ENCODE results near the gene FILIP1.

FILIP1 gene

DNA sequence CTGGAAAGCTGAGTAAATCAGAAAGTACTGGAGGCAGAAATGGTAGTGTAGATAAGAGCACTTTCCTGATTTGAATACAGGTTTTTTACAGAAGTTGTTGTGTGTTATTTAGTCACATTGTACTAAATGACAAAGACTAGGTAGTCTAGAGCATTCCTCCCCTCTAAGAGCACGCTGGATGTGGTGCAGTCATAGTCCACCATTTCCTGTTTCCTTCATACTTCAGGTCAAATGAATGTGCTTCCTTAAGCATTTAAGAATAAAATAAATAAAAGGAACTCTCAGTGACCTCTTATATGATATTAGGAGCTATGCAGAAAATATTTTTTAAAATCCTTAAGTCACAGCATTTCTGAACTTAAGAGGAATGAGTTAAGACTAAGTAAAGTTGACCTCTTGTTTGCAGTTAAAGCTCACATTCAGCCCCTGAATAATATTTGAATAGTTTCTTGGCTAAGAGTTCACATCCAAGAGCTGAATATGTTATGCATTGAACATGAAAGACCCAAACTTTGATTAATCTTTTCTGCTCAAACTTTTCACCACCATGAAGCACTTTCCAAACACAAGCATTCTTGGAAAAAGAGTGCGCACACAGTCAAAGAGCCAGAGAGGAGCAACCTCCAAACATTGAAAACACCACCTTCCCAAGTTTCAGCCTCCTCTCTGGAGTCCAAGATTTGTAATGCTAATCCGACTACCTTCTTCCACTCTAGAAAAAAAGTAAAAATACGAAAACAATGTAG lies 155.6 kb downstream of the FILIP1 start:
- no peak for DNase-seq (ENCODE audit: low spot score)

DNA sequence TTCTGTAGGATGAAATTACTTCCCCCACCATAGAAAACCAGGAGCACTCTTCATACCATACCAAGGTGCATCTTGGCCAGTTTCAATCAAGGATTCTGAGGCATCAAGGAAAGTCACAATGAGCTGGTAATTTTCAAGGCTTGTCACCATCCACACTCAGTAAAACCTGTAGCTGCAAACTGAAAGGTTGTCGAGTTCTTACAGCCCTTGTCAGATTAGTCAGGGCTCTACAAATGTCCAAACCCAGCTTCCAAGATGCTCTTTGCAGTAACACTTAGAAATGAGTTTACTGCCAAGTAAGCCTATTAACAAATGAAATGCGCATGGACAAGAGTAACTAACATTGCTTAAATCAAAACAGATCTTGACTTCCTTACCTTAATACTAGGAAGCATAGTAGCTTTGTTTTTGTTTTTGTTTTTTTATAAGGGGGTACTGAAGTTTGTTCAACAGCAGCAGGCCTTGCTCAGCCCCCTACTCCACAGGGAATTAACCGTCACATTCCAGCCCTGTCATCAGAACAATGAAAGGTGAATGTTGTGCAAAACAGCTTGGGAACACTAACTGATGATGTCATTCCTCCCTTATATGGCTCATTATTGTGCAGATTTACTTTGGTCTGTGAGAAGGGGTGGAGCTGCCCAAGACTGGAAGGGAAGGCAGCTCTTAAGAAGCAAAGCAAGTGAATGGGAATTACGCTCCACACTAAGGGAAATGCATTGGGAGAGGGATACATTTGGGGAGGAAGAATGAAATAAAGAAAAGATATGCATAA lies 159.1 kb downstream of the FILIP1 start:
- DNase-seq (ENCODE audit: low spot score): no peak

DNA sequence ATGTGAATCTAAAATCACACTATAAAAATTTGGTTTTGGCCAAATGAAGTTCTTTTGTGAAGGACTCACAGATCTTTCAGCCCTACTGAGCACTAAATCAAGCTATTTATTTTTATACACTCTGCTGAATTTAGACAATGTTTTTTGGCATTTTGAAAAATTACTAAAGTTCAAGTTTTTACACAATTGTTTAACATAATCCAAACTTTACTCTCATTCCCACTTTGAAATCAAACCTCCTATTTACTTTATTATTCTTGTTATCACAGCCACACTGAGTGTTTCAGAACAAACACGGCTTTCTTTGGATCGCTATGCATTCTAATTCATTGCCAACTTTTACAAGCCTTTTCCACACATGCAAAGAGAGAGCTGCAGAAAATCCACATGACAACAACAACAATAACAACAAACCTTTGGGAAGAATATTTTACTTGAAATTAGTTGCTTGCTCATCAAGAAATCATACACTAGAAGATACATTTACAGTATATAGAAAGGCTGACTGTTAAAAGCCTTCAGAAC lies 159.9 kb downstream of the FILIP1 start:
- DNase-seq (ENCODE audit: low spot score): no peak

DNA sequence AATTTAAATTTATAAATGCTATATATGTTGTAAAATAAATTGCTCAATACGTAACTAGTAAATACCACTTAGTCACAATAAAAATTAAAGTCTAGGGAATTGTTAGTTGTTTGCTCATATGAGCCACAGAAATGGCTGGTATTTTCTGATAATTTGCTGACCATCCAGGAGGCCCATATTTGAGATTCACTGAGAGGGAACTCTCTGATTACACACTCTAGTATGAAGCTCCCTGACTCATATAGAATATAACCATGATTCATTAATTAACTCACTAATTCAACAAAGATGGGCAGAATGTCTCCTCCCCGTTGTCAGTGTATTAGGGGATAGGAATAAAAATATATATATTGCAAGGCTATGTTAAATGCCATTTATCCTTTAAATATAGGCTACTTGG lies 162.4 kb downstream of the FILIP1 start:
- DNase-seq (ENCODE audit: low spot score): no peak

DNA sequence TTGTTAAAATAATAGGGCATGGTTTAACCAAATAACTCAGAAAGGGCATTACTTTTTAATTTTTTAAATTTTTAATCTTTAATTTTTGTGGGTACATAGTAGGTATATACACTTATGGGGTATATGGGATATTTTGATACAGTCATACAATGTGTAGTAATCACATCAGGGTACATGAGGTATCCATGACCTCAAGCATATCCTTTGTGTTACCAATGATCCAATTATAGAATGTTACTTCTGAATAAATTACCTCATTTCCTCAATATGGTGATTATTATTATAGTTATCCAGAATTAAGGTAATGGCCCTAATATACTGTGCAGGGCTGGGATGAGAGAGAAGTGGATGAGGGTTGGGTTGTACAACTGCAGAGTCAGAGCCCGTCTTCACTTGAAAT lies 163.9 kb downstream of the FILIP1 start:
- no peak for DNase-seq (ENCODE audit: low spot score)

DNA sequence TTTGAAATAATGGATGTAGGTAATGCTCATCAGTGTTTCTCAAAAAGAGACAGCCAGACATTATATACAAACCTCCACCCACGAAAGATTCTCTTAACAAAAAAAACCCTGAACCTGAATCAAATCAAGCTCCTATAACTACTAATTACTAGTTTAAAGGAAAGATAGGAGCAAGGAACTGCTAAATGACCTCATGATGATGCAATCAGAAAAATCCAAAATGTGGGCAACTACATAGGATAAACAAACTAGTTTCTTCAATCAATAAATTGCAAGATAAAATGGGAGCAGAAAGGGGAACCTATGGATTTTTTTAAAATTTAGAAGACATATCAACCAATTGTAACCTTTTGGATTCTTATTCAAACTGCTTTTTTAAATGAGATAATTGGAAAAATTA lies 165.8 kb downstream of the FILIP1 start:
- no peak for DNase-seq (ENCODE audit: low spot score)

DNA sequence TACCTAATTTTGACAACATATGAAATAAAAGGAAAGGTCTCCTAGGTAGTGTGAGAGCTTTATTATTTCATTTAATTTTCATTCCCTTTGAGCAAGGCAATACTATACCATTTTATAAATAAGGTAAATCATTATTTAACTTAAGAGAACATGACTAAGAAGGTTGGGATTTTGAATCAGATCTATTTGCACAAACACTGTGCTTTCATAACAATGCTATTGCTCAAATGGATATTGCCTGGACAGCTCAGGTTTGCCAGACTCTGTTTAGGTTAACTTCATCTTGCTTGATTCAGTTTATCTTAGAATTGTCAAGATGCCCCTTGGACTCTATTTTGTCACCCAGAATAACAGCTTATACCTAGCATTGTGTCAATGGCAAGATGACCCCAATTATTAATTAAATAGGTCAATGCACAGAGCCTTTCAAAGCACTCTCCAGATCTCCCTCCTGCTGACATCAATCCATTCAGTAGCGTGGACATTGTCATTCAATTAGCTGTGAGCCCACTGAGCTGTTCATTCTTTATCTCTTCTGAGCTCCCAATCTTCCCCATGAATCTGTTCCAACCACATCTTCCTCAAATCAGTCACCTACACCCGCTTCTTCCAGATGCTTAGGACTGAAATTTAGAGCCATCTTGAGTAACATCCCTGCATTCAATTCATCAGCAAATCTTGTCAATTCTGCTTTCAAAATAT lies 166.9 kb downstream of the FILIP1 start:
- DNase-seq (ENCODE audit: low spot score): no peak

DNA sequence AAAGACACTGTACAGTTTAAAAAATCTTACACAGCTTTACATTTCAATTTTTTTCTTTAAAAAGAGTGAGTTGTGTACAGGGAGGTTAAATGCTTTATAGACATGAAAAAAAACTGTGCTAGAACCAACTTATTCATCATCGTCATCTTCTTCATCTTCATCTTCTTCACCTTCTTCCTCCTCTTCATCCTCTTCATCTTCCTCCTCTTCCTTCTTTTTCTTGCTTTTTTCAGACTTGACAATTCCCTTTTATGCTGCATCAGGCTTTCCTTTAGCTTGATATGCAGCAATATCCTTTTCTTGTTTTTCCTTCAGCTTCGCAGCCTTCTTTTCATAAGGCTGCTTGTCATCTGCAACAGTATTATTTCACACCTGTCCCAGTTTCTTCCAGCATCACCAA lies 174.7 kb downstream of the FILIP1 start:
- DNase-seq (ENCODE audit: low spot score): no peak

DNA sequence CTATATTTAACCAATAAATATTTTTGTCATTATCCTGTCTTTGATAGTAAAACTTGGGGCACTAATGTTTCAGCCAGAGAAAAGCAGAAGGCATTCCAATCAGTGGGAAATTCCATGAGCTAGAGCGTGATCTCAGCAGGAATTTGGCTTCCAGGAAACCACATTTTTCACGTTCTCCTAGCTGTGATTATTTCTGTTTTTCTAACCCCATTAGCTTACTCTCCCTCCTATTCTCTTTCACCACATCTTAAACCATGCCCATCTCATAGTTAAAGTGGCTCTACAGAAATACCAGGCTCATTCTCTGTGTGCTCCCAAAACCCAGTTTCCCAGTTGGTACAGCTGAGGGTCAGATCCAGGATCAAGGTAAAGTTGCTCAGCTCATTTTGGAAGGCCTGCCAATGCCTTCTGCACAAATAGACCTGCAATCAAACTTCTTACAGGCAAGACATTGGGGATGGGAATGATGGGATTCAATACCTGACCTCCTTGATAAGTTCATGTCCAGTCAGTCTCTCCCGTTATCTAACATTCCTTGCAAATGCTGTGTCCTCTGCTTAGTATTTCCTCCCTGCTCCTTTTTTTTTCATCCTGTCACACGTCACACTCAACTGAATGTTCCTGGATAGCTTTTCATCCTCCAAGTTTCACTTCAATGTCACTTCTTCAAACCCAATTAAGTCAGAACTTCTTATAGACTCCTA lies 175.9 kb downstream of the FILIP1 start:
- no peak for DNase-seq (ENCODE audit: low spot score)

DNA sequence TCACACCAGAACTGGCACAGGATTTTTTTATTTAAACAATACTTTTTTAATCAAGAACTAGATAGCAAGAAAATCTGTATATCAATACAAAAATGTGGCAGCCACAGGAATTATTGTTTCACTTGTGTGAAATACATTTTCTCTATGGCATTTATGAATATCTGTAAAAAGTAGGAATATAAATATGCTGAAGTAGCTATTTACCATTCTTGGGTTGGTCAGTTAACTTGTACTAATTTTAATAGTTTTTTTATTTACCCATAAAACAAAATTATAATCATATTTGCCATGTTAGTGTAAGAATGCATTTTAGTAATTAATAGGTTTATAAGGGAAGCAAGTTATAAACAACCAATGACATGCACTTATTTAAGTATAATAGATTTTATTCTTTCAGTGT lies 177.6 kb downstream of the FILIP1 start:
- DNase-seq (ENCODE audit: low spot score): no peak

DNA sequence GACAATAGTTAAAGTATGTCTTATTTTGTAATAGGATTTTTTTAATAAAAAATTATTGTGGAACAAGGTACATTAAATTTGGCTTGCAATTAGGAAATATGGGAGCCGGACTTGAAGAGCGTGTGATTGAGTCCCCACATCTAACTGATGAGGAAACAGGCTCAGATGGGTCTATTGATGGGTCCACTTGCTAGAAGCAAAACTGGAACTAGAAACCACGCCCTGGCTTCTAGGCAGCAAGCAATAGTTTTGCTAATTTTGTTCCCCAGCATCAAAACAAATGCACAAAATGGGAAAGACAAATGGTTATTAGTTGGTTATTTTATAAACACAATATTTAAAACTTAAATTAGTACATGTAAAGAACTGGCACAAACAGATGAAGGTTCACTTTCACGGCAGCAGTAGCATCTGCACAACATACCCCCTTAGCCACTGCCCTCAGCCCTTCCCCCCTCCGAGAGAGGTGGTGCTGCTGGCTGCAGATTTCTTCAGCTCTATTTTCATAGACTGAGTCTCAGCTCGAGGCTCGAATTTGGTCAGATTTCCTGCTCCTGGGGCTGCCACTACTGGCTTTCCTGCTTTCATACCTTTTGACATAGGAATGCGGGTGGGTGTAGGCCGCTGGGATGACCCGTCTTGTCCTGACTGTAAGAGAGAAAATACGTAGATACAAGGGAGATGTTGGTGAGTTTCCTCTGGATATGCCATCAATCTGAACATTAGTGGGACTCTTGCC lies 185.2 kb downstream of the FILIP1 start:
- no peak for DNase-seq (ENCODE audit: low spot score)

DNA sequence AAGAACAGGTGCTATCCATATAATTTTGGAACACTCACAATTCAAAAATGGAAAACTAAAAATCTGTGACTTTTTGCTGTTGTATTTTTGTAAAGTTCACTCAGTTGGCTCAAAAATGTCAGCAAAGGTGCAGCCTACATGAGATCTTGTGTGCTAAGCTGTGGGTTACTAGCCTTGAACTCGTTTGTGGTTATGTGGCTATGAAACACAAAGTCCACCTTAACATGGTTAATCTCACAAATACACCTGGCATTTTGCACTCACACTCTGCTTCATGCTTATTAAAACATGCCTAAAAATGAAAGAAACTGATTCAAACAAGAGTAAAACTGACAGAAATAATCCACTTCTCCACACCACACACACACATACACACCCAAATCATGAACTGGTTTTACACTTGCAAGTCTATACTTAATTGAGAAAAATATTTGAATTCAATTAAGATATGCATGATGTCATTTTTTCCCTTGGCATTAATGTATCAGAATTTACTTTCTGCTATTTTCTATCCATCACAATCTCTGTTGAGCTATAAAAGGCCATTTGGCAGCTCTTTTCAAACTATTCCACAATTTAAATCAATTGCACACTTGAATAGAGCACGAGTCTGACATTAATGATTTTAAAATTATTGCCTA lies 186.1 kb downstream of the FILIP1 start:
- no peak for DNase-seq (ENCODE audit: low spot score)

DNA sequence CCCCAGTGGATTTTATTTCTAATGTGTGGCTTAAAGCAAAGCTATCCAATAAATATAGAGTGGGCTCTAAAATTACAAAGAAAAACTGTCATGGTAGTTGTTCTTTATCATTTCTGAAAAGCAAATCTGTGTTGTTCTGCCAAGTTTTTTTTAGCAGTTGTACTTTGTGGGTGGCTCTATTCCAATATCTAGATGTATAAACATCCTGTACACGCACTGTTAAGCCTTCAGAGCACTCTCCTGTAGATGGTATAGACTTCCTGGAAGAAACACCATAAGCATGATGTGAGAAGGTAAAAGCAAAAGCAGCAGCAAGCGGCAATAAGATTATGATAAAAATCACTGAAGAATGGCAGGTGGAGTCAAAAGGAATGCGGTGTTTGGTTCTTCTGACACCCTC lies 187.5 kb downstream of the FILIP1 start:
- no peak for DNase-seq (ENCODE audit: low spot score)

DNA sequence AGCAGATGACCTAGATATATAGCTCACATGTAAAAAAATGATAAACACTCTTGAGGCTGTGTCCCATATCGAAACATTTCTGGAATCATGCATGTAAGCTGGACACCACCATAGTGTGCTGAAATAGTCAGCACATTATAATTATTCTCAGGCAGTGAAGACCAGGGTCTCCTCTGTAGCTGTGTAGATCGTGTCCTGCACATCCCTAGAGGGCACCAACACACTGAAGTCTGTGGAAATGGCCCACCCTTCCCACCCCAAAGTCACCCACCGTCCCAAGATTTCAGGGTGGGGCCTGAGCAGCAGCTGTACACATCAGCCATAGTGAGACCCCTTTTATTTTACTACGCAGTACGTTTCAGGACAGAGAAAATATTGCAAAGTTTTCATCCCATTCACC lies 188.0 kb downstream of the FILIP1 start:
- no peak for DNase-seq (ENCODE audit: low spot score)

DNA sequence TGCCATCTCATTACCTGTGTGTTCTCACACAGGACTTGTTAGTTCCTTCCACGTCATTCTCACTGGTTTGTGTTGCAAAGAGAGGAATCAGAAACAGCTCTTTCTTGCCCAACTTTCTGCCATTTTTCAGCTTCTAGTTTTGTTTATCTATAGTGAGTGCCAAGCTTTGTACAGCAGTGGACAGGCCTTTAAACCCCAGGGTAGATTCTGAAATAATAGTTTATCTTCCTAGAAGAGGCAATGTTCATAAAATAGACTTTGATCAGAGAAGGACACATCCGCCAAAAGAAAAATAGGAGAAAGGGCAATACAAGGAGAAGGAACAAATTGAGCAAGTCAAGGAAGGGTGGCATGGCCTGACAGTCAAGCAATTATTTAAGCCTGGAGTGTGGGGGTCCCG lies 191.3 kb downstream of the FILIP1 start:
- DNase-seq (ENCODE audit: low spot score): no peak

DNA sequence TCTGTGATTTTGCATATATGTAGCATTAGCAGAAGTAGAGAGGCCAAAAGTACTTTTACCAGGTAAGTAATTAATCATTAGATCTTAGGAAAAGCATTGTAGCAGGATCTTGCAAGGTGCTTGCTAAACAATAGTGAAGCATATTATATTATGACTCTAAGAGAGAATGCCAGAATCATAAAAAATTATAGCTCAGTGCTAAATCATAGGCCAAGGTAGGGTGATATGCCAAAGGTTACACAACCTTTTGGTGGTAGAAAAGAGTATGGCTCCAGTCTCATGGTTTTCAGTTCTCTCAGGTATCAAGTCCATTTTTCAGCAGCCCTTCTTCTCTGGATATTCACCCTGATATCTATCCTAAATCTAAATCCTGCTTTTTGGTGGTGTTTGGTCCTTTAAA lies 192.1 kb downstream of the FILIP1 start:
- DNase-seq (ENCODE audit: low spot score): no peak

DNA sequence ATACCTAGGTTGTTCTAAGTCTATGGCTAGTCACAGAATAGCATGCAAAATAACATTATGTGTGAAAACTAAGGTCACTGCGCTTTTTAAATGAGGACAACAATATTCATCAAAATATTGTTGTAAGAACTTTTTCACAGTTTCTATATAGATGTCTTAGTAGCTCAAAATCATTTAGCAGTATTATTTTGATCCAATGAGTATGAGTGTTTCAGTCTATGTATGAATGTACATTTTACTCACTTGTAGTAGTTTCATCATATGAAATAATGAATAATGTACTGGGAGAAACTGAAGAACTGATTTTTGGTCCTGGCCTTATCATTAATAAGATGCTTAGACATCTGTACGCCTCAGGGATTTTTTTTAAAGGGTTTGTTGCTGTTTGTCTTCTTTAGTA lies 192.5 kb downstream of the FILIP1 start:
- no peak for DNase-seq (ENCODE audit: low spot score)

DNA sequence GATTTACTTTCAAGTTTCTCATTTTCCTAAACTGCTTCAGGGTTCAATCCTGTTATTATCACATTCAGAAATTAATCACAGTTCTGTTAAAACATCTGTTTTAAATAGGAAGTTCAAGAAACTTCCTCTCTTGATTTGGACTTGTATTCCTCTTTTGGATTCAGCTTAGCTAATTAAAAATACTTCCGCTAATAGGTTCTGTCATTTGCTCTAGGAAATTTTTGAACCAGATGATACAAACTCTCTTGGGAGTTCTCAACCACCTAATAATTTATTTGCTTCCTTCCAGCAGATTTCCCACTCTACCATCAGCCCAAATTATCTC lies 193.1 kb downstream of the FILIP1 start:
- DNase-seq (ENCODE audit: low spot score): no peak

DNA sequence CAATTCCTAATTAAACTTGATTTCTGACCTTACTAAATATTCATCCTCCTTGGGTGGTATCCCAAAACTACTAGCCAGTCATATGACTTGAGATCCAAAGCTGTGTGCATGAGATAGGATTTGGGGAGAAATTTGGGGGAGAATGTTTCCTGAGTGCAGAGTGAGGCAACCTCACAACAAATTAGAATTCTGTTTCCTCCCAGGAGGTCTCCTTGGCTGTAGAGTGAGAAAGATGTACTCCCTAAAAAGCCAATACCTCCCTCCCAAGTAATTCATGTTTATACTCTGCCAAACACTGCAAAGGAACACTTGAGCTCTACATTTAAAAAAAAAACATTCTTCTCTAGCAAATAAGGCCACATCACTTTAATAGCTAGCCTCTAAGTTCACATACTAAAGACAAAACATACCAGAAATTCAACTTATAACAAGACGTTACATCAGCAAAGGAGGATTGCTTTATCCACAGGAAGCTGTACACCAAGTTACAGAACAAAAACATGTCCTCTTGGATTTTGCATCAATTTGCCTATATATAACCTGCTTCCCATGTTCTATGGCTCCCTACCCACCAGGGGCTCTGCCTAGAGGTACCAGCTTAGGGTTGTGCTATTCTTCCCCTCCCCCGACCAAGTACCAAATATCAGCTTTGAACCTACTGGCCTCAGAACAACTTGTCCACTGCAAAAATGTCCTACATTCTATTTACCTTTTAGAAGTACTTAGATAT lies 193.6 kb downstream of the FILIP1 start:
- no peak for DNase-seq (ENCODE audit: low spot score)

Measured in HuH-7 (cell line).